ENCODE data around the gene SH3RF3. TPM values are rescaled to one million over a fixed set of nuclear protein-coding genes. Genes with fewer than 3 reads are reported as not detected.

Gene SH3RF3
- total RNA-seq, 1 donor from 2014 or later, result 1.3 TPM

- H3K27me3 Mint-ChIP-seq, result no peaks in the 10 kb centered on the region
- no peak for DNase-seq (ENCODE audit: low spot score, unreplicated experiment)
- H3K9me3 Mint-ChIP-seq (ENCODE audit: low read depth), result peaks cover 13% of the 10 kb centered on the region
- no peaks in the 10 kb centered on the region for H3K36me3 Mint-ChIP-seq (ENCODE audit: insufficient read depth)
- no peaks in the 10 kb centered on the region for H3K4me1 Mint-ChIP-seq (ENCODE audit: low read depth)
- TF ChIP-seq, protein P1, sequence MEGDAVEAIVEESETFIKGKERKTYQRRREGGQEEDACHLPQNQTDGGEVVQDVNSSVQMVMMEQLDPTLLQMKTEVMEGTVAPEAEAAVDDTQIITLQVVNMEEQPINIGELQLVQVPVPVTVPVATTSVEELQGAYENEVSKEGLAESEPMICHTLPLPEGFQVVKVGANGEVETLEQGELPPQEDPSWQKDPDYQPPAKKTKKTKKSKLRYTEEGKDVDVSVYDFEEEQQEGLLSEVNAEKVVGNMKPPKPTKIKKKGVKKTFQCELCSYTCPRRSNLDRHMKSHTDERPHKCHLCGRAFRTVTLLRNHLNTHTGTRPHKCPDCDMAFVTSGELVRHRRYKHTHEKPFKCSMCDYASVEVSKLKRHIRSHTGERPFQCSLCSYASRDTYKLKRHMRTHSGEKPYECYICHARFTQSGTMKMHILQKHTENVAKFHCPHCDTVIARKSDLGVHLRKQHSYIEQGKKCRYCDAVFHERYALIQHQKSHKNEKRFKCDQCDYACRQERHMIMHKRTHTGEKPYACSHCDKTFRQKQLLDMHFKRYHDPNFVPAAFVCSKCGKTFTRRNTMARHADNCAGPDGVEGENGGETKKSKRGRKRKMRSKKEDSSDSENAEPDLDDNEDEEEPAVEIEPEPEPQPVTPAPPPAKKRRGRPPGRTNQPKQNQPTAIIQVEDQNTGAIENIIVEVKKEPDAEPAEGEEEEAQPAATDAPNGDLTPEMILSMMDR (IDR thresholded peaks at IDR 0.05; ENCODE audit: unreplicated experiment), result no peak
- H3K4me3 Mint-ChIP-seq (ENCODE audit: low read depth), result no peak overlapping the region
- no peak overlapping the region for H3K27ac Mint-ChIP-seq
Measured at GRCh38 chr2:109089602-109090300, 39.3 kb upstream of the SH3RF3 start.

DNA sequence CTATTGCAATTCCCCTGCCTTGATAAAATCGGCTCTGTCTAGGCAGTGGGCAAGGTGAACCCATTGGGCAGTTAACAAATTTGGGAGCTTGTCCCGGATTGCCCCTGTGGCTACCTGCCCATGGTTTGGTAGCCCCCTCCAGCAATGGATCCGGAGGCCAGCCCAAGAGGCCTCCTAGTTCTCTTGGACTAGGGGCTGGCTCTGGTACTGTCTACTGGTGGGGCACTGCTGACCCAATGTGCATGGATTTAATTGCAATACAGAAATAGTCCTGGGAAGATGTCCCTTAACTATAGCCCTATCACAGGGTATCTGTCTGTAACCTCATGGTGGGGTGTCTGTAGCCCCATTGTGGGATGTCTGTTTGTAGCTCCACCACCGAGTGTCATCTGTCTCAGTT lies 37.5 kb upstream of the SH3RF3 start:
- no peaks in the 10 kb centered on the region for H3K4me1 Mint-ChIP-seq (ENCODE audit: low read depth)
- TF ChIP-seq, protein P1 (IDR thresholded peaks at IDR 0.05; ENCODE audit: unreplicated experiment), result no peak
- H3K27me3 Mint-ChIP-seq, result no peaks in the 10 kb centered on the region
- H3K36me3 Mint-ChIP-seq (ENCODE audit: insufficient read depth), result peaks cover 2% of the 10 kb centered on the region
- no peak for DNase-seq (ENCODE audit: low spot score, unreplicated experiment)
- H3K27ac Mint-ChIP-seq, result no peak overlapping the region
- H3K4me3 Mint-ChIP-seq (ENCODE audit: low read depth), result no peak overlapping the region
- peaks cover 19% of the 10 kb centered on the region for H3K9me3 Mint-ChIP-seq (ENCODE audit: low read depth)

DNA sequence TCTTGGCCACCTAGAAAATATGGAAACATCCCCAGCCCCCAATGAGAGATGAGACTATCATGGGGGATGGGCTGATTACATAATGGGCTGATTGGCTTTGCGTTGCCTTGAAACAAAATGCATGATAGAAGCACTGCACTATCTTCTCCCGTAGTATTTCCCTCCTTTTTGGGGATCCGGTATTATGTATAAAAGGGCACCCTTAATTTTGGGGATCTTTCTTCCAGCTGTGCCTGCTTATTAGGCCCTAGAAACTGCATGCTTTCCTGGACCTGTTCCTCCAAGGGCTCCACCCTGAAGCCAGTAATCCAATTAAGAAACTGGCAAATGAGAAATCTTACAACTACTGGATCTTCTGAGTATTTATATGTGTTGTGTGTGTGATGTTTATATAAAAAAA lies 34.9 kb upstream of the SH3RF3 start:
- no peaks in the 10 kb centered on the region for H3K27me3 Mint-ChIP-seq
- peaks cover 2% of the 10 kb centered on the region for H3K36me3 Mint-ChIP-seq (ENCODE audit: insufficient read depth)
- no peak overlapping the region for H3K4me3 Mint-ChIP-seq (ENCODE audit: low read depth)
- H3K4me1 Mint-ChIP-seq (ENCODE audit: low read depth), result peaks cover 2% of the 10 kb centered on the region
- TF ChIP-seq, protein P1 (IDR thresholded peaks at IDR 0.05; ENCODE audit: unreplicated experiment), result no peak
- no peak for DNase-seq (ENCODE audit: low spot score, unreplicated experiment)
- no peak overlapping the region for H3K27ac Mint-ChIP-seq
- H3K9me3 Mint-ChIP-seq (ENCODE audit: low read depth), result peaks cover 19% of the 10 kb centered on the region

DNA sequence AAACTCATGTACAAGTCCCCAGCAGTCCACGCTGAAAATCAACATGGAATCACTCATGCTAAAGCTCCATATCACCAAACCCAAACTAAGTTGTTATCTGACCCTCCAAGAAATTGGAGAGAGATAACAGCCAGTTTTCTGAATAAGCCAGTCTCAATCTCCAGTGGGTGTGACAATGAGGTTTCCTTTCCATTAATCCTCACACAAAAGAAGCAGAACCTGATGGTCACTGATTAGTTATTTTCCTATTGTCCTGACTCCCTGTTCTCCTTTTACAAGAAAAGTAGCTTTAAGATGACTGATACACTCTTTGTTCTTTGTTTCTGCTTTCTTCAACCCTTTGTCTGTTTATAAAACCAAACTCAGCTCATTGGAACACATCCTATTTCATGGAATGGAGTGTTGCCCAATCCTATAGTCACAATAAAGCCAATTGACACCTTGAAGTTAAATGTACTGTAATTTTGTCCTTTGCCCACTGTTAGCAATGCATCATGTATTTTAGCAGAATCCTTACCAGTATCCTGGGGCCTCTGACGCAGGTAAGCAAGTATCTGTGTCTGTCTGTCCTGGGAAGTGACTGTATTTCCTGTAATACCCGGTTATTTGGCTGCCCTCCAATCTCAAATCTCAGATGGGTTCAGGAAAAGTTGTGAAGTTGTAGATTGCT lies 30.6 kb upstream of the SH3RF3 start:
- DNase-seq (ENCODE audit: low spot score, unreplicated experiment), result no peak
- peaks cover 2% of the 10 kb centered on the region for H3K4me1 Mint-ChIP-seq (ENCODE audit: low read depth)
- no peak overlapping the region for H3K27ac Mint-ChIP-seq
- H3K9me3 Mint-ChIP-seq (ENCODE audit: low read depth), result peaks cover 9% of the 10 kb centered on the region
- TF ChIP-seq, protein P1 (IDR thresholded peaks at IDR 0.05; ENCODE audit: unreplicated experiment), result no peak
- peaks cover 17% of the 10 kb centered on the region for H3K27me3 Mint-ChIP-seq
- H3K4me3 Mint-ChIP-seq (ENCODE audit: low read depth), result no peak overlapping the region
- H3K36me3 Mint-ChIP-seq (ENCODE audit: insufficient read depth), result peaks cover 2% of the 10 kb centered on the region

- DNase-seq (ENCODE audit: low spot score, unreplicated experiment), result no peak
- peaks cover 18% of the 10 kb centered on the region for H3K27me3 Mint-ChIP-seq
- H3K36me3 Mint-ChIP-seq (ENCODE audit: insufficient read depth), result peaks cover 2% of the 10 kb centered on the region
- peaks cover 7% of the 10 kb centered on the region for H3K9me3 Mint-ChIP-seq (ENCODE audit: low read depth)
- H3K4me1 Mint-ChIP-seq (ENCODE audit: low read depth), result peaks cover 2% of the 10 kb centered on the region
- no peak overlapping the region for H3K27ac Mint-ChIP-seq
- TF ChIP-seq, protein P1 (IDR thresholded peaks at IDR 0.05; ENCODE audit: unreplicated experiment), result no peak
- H3K4me3 Mint-ChIP-seq (ENCODE audit: low read depth), result no peak overlapping the region
Measured at GRCh38 chr2:109098921-109099273, 30.1 kb upstream of the SH3RF3 start.
